ENCODE data around the gene FOXL3. TPM values are rescaled to one million over a fixed set of nuclear protein-coding genes. Genes with fewer than 3 reads are reported as not detected.
"Not testable (repeated sequence)": the region's sequence is repeated elsewhere in the genome, so short reads cannot be mapped to it uniquely, and the experiment has no call there.

FOXL3 gene
- total RNA-seq, 1 donor from 2014 or later = not detected

DNA sequence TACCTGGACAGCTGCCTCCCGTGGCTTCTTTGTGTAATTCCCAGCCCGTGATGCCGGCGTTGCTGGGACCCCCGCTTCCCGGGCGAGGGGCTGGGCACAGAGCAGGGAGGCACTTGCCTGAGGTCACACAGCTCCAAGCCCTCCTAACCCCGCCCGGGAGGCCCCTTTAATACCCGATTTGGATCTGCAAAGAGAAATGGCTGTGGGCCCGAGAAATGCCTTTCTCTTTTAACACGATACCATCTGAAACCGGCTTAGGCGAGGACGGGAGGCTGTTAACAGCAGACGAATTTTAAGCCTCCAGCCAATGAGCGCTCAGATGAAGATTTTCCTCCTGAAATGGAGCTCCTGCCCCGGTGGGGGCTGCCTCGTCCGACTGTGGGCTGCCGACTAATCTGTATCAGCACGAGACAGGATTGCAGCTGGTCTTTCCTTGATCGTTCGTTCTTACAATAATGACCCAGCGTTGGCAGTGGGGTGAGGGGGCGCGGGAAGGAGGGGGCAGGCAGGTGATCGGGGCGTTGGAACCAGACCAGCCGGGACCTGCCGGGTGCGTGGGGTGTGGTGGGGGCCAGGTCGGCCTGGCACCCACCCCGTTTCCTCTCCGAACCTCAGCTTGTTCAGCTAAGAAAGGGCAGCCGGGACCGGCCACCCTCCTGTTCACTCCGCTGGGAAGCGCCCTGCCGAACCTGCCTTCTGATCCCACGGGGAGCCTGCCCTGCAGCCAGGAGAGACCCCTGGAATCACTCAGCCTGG is 36.2 kb upstream of the FOXL3 start:
- no peak for DNase-seq (ENCODE audit: low spot score)
- intact Hi-C loops (cut with DNase I) = no loop called here

DNA sequence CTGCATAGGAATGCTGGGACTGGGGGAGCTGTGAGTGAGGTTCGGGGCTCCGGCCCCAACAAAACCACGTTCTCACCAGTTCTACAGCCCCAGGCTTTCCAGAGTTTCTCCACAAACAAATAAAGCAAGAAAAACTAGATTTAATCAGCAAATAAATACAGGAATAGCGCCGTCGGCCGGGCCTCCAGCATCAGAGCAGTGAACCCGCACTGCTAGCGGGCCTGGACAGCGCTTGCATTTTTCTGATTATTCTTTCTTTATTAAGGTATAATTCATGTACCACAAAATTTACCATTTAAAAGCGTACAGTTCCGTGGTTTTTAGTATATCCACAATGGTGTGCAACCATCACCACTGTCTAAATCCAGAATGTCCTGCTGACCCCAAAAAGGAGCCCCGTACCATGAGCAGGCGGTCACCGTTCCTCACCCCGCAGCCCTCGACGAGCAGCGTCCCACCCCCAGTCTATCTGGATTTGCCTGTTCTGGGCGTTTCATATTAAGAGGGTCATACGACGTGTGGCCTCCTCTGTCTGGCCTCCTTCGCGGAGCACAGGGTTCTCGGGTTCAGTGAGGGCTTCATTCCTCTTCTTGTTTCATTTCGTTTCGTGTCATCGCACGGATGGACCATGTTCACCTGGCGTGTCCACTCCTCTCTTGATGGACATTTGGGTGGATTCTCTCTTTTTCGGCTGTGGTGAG is 35.5 kb upstream of the FOXL3 start:
- intact Hi-C loops (cut with DNase I) = no loop called here
- no peak for DNase-seq (ENCODE audit: low spot score)

DNA sequence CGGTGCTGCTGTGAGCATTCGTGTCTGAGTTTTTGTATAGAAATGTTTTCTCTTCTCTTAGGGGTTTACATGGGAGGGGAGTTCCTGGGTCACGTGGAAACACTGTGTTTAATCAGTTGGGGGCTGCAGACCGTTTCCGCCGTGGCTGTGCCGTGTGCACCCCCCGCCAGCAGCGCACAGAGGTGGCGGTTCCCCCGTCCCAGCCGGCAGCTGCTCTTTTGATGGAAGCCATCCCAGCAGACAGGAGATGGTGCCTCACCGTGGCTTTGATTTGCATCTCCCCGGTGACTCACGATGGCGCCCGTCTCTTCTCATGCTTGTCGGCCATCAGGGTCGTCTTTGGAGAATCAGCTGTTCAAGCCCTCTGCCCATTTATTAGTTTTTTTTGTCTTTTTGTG is 34.9 kb upstream of the FOXL3 start:
- DNase-seq (ENCODE audit: low spot score) = no peak
- intact Hi-C loops (cut with DNase I) = no loop called here

DNA sequence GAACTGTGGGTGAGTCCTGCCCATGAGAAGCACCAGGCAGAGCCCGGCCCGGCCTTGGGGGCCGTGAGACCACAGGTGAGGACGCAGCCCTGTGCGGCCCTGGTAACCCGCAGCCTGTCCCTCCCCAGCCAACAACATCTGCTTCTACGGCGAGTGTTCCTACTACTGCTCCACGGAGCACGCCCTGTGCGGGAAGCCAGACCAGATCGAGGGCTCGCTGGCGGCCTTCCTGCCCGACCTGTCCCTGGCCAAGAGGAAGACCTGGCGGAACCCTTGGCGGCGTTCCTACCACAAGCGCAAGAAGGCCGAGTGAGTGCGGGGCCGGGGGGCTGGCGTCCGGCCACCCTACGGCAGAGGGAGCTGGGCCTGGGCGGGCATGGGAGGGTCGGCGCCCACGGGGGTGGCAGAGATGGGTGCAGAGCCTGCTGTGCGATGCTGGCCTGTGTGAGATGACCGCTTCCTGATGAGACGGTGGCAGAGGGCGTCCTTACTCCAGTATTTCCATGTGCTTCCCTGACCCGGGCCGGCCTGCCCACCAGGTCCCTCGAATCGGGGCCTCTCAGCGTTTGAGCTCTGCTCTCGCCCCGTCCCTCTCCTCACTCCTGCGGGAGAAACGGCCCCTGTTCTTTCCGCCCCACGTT is 34.1 kb upstream of the FOXL3 start:
- intact Hi-C loops (cut with DNase I) = no loop called here
- no peak for DNase-seq (ENCODE audit: low spot score)

DNA sequence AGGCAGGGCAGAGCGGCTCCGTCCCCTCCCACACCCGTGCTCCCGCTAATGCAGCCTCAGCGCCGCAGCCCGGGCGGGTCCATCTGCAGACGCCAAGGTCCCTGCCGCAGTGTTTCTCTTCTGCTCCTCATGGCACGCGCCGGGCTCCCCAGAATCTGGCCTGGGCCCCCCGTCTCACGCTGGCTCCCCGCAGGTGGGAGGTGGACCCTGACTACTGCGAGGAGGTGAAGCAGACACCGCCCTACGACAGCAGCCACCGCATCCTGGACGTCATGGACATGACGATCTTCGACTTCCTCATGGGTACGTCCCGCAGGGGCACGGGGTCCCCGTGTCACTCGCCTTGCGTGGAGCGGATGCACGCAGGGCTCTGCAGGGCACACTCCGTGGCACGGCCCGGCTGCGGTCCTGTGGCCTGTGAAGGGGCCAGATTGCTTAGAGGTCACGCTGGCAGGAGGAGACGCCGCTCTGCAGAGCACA is 33.5 kb upstream of the FOXL3 start:
- intact Hi-C loops (cut with DNase I) = no loop called here
- DNase-seq (ENCODE audit: low spot score) = no peak

DNA sequence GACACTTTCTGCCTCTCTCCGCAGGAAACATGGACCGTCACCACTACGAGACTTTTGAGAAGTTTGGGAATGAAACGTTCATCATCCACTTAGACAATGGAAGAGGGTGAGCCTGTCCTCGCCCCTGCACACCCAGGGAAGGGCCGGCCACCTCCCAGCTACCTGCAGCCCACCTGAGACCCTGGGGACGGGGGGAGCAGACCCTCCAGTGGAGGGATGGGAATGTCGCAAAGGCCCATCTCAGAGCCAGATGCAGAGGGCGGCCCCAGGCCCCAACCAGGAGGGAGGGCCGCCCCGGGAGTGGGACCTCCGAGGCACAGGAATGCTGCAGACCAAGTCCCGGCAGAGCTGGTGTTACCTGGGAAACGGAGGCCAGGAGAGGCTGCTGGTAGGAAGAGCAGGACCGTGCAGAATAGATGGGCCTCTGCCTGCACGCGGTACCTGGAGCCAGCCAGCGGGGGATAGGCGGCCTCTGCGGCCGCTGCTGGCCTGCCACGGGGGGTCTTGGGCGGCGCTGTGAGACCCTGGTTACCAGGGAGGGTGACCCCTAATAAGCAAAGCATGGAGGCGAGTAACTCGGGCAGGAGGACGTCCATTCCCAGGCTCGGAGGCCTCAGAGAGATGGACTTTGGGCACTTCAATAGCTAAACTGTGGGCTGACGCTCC is 32.9 kb upstream of the FOXL3 start:
- intact Hi-C loops (cut with DNase I) = no loop called here

DNA sequence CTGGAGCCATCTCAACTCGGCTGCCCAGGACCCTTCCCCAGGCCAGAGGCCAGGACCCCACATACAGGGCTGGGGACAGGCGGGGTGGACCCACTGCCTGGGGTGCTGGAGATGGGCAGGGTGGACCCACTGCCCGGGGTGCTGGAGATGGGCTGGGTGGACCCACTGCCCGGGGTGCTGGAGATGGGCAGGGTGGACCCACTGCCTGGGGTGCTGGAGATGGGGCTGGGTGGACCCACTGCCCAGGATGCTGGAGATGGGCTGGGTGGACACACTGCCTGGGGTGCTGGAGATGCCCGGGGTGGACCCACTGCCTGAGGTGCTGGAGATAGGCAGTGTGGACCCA is 32.4 kb upstream of the FOXL3 start:
- intact Hi-C loops (cut with DNase I) = no loop called here
- DNase-seq (ENCODE audit: low spot score) = no peak

More for the DNA sequence above, 32.9 kb upstream of the FOXL3 start:
- DNase-seq (ENCODE audit: low spot score) = no peak

DNA sequence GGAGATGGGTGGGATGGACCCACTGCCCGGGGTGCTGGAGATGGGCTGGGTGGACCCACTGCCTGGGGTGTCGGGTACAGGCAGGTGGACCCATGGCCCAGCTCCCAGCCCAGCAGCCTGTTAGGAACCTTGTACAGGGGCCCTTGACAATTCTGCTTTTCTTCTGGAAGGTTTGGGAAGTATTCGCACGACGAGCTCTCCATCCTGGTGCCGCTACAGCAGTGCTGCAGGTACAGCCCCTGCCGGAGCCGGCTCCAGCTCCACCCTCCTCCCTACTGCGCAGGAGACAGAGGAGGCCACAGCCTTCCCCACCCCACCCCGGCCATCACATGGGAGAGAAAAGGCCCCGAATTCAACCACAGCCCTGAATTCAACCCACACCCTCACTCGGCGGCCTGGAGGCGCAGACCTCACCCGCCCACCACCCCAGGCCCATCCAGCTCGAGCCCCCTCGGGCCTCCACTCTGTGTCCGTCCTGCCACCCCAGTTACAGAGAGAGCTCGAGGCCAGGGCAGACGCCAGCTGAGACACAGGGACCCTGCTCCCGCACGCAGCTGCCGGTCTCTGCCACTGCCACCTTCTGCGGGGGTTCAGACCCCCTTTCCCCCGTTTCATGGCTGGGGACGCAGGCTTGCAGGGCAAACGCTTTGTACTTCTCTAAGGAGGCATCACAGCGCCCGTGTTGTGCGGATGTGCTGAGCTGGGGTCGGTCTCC is 31.3 kb upstream of the FOXL3 start:
- intact Hi-C loops (cut with DNase I) = no loop called here

DNA sequence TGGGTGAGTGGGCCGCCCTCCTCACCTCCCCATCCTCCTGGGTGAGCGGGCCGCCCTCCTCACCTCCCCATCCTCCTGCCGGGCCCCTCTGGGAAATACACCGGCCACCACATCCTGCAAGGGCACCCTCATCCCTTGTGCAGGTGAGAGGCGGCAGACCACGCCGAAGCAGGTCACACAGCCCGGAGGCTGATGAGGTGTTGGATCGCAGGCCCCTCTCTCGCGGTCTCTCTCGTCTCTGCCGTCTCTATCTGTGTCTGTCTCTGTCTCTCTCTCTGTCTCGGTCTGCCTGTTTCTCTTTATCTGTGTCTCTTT is 30.8 kb upstream of the FOXL3 start:
- DNase-seq (ENCODE audit: low spot score) = no peak
- intact Hi-C loops (cut with DNase I) = no loop called here

More for the DNA sequence above, 31.3 kb upstream of the FOXL3 start:
- no peak for DNase-seq (ENCODE audit: low spot score)

DNA sequence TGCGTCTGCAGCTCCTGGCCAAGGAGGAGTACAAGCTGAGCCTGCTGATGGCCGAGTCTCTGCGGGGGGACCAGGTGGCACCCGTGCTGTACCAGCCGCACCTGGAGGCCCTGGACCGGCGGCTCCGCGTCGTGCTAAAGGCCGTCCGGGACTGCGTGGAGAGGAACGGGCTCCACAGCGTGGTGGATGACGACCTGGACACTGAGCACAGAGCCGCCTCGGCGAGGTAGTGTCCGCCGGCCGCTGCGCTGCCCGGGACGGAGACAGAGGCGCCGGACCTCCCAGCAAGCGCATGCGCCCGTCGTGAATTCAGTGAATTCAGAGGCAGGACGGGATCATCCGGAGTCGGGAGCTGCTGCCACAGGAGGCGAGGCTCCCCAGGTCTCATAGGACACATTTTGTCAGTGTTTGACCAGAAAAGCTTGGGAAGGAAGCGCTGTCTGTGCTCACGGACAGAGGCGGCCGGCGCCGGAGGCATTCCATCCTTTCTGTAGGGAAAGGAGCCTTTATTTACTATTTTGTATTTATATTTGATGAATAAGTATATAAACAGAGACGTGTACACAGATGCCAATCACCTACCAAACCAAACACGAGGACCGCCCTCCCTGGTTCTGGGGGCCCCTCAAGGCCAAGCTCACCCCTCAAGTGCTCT is 30.1 kb upstream of the FOXL3 start:
- no peak for DNase-seq (ENCODE audit: low spot score)
- intact Hi-C loops (cut with DNase I) = no loop called here

DNA sequence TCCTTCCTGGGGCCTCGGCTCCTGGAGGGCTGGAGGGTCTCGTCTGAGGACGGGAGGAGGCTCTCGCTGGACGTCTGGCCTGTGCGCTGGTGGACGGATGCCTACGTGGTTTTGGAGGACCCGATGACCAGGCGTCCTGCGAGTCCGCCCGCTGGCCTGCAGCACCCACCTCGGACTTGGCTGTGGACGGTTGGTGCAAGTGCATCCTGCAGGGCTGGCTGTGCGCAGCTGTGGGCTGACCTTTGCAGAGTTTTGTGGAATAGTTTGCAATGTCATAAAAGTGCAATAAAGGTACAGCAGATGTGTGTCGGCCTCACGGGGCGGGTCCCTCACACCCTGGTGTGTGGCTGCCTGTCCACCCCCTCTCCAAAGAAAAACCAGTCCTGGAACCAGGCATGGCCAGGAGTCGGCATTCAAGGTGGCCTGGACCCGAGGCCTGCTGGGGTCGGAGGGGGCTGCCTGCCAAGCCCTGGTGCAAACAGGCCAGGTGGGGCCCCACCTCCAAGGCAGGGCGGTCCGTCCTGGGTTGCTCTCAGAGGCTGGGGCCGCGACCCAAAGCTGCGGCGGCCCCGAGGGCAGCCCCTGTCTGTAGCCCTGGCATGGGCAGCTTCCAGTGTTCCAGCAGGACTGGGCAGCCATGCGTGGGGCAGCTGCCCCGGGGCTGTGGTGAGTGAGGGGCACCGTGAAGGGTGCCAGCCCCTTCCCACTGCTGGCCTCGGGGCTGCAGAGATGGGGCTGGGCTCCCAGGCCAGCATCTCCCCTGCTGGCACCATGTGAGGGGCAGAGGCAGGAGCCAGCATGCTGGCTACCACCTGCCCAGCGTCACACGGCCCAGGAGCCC is 29.3 kb upstream of the FOXL3 start:
- no peak for DNase-seq (ENCODE audit: low spot score)

DNA sequence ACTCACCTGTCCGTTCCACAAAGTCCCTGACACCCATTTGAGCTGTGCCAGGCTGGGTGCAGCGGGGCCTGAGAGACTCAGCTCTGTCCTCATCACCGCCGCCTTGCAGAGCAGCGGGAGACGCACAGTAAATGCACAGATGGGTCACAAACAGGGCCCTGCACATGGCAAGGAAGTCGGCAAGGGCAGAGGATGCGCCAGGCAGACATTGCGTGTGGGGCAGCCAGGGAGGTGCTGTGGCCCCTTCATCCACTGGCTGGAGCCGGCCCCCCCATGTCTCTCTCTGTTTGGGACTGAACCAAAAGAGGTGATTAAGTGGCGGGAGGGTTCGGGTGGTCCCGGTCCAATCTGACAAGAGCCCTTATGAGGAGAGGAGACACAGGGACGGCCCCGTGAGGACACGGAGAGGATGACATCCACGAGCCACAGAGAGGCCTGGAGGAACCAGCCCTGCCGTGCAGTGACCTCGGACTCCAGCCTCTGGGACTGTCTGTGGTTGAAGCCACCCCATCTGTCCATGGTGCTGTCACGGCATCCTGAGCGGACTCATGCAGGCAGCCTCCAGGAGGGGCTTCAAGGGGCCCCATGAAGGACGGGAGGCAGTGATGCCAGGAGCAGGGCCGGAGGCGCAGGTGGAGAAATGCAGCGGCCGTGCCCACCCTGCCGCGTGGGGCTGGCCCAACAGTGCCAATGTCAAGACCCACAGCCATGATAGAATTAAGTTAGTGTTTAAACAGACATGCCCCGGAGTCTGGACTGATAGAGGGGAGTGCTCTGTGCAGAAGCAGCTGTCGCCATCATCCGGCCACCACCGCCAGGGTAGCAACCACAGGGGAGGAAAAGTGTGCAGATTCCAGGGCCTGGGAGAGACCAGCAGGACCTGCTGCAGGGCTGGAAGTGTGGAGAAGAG is 28.4 kb upstream of the FOXL3 start:
- no peak for DNase-seq (ENCODE audit: low spot score)
- intact Hi-C loops (cut with DNase I) = no loop called here

More for the DNA sequence above, 29.3 kb upstream of the FOXL3 start:
- intact Hi-C loops (cut with DNase I) = no loop called here

DNA sequence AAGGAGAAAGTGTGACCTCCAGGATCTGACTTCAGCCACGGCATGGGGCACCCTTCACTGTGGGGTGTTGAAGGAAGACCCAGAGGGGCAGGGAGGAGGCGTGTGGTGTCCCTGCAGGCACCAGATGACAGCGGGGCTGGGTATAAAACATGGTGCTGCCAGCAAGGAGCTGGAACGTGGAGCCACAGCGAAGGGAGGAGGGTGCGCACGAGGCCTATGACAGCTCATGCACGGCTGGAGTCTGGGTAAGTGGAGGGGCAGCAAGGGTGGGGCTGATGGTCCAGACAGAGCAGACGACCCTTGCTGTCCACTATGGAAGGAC is 27.8 kb upstream of the FOXL3 start:
- intact Hi-C loops (cut with DNase I) = no loop called here
- DNase-seq (ENCODE audit: low spot score) = no peak

DNA sequence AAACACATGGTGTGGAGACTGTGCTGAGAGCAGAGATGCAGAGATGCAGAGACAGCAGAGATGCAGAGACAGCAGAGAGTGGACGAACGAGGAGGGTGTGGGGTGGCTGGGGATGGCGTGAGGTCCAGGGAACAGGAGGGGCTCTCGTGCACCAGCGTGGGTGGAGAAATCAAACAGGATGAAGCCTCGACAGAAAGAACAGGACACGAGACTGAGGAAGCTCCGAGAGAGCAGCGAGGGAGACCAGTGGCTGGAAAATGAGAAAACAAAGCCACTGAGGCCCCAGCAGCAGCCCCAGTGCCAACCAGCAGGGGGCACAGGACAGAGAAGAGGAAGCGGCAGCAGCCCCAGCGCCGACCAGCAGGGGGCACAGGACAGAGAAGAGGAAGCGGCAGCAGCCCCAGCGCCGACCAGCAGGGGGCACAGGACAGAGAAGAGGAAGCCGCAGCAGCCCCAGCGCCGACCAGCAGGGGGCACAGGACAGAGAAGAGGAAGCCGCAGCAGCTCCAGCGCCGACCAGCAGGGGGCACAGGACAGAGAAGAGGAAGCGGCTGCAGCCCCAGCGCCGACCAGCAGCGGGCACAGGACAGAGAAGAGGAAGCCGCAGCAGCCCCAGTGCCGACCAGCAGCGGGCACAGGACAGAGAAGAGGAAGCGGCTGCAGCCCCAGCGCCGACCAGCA is 27.2 kb upstream of the FOXL3 start:
- intact Hi-C loops (cut with DNase I); DNase-seq (ENCODE audit: low spot score): not testable (repeated sequence)

DNA sequence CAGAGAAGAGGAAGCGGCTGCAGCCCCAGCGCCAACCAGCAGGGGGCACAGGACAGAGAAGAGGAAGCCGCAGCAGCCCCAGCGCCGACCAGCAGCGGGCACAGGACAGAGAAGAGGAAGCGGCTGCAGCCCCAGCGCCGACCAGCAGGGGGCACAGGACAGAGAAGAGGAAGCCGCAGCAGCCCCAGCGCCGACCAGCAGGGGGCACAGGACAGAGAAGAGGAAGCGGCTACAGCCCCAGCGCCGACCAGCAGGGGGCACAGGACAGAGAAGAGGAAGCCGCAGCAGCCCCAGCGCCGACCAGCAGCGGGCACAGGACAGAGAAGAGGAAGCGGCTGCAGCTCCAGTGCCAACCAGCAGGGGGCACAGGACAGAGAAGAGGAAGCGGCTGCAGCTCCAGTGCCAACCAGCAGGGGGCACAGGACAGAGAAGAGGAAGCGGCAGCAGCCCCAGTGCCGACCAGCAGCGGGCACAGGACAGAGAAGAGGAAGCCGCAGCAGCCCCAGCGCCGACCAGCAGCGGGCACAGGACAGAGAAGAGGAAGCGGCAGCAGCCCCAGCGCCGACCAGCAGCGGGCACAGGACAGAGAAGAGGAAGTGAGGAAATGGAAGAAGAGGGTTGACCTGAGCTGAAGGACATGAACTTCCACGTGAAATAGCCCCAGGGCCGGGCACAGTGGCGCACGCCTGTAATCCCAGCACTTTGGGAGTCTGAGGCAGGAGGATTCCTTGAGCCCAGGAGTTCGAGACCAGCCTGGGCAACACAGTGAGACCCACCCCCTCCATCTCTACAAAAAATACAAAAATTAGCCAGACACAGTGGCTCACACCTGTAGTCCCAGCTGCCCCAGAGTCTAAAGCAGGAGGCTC is 26.3 kb upstream of the FOXL3 start:
- DNase-seq (ENCODE audit: low spot score); intact Hi-C loops (cut with DNase I): not testable (repeated sequence)

DNA sequence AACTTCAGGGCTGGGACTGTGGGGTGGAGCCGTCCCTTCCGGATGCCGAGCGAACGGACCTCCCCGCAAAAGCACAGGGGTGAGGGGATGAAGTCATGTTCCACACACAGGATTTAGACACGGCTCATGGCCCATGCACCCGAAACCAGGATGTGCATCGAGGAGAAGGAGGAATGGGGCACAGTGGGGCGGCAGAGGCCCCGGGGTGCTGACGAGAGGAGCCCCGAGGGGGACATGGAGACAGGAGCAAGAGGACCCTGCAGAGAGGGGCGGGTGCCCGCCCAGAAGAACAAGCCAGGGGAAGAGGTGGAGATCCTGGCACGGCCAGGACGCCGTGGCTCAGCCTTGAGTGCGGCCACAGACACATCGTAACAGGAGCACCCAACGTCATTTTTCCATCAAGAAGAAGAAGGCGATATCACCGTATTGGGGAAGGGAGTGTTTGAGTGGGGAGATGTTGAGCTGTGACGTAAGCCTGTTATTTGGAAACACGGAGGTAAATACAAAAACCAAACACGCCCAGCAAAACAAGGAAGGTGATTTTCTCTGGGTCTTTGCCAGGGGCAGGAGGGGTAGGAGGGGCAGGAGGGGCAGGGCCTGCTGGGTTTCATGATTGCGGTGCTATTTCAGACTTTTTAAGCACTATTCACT is 25.3 kb upstream of the FOXL3 start:
- intact Hi-C loops (cut with DNase I) = no loop called here
- DNase-seq (ENCODE audit: low spot score) = no peak
